ENCODE measurements around the gene FAM83B.

DNA sequence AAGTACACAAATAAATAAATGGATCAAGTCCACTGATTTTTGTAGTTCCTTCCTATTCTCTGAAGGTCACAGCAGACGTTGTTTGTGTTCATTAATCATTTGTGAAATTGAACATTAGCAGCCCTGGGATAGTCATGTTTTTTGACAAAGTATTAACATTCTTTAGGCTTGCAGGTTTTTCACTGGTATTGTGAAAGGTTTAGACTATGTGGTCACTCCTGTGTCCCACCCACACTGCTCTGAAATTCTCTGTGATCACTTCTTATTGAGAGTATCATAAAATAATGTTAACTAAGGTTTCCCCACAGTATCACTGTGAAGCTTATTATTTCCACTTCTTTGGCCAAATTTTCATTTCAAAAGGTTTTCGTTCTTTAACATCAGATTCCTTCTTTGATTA is 3.5 kb downstream of the FAM83B start:
- TF ChIP-seq POLR2A (IDR thresholded peaks at IDR 0.05; ENCODE audit: low read depth, low read length) (no peak), POLR2AphosphoS5 (IDR thresholded peaks at IDR 0.05; ENCODE audit: low read depth, low read length) (no peak), TAF1 (IDR thresholded peaks at IDR 0.05; ENCODE audit: low read depth, low read length) (no peak), PAX5 (IDR thresholded peaks at IDR 0.05; ENCODE audit: insufficient read depth, low read length, severe bottlenecking) (no peak), POU2F2 (IDR thresholded peaks at IDR 0.05; ENCODE audit: low read depth, low read length) (no peak)

All from GM12891 (cell line).